HG03469 (cell line): ENCODE data around the gene EMC8.
A peak's percentile ranks its signal among the peaks of the same experiment; 100 is the strongest.
"Not testable (repeated sequence)": the region's sequence is repeated elsewhere in the genome, so short reads cannot be mapped to it uniquely, and the experiment has no call there.

Source experiments
- ATAC-seq: cut with Tn5 transposase; IDR thresholded peaks from one replicate; pipeline ENCODE4 v1.9.1; 2021; ENCODE audit warnings: mild to moderate bottlenecking, moderate library complexity, moderate number of reproducible peaks; ENCODE audit not compliant: unreplicated experiment

EMC8 gene

GRCh38 chr16:85799497-85800320, at the start of gene EMC8, which contains the start of gene COX4I1:
EMC8 (minus strand) TSS chr16:85799544; CDS start chr16:85799295, 249 bp downstream.
COX4I1 (plus strand) TSS chr16:85799695; CDS start chr16:85801206, 1,511 bp downstream.
- ATAC-seq, result peak; percentile 57

GRCh38 chr16:85848986-85849385, 49.6 kb upstream of the EMC8 start:
- ATAC-seq, result no peak

- ATAC-seq, result no peak
Observed at GRCh38 chr16:85847681-85848601, 48.6 kb upstream of the EMC8 start.

GRCh38 chr16:85847036-85847435, 47.7 kb upstream of the EMC8 start:
- ATAC-seq, result no peak

- no peak for ATAC-seq
Observed at GRCh38 chr16:85846461-85846860, 47.1 kb upstream of the EMC8 start.

- ATAC-seq, result no peak
Observed at GRCh38 chr16:85845266-85845665, 45.9 kb upstream of the EMC8 start.

GRCh38 chr16:85844786-85845185, 45.4 kb upstream of the EMC8 start:
- ATAC-seq, result no peak

GRCh38 chr16:85844169-85844481, 44.8 kb upstream of the EMC8 start:
- ATAC-seq, result no peak

GRCh38 chr16:85843471-85844168, 44.3 kb upstream of the EMC8 start:
- ATAC-seq, result no peak

- no peak for ATAC-seq
Observed at GRCh38 chr16:85842848-85843247, 43.5 kb upstream of the EMC8 start.

GRCh38 chr16:85842435-85842834, 43.1 kb upstream of the EMC8 start:
- no peak for ATAC-seq

- ATAC-seq, result no peak
Observed at GRCh38 chr16:85840801-85841200, 41.5 kb upstream of the EMC8 start.

GRCh38 chr16:85840395-85840794, 41.1 kb upstream of the EMC8 start:
- ATAC-seq, result no peak

- no peak for ATAC-seq
Observed at GRCh38 chr16:85839681-85840240, 40.4 kb upstream of the EMC8 start.

- ATAC-seq, result no peak
Observed at GRCh38 chr16:85838876-85839585, 39.7 kb upstream of the EMC8 start.

GRCh38 chr16:85838381-85838780, 39.0 kb upstream of the EMC8 start:
- ATAC-seq, result no peak

- ATAC-seq, result not testable (repeated sequence)
Observed at GRCh38 chr16:85837654-85838053, 38.3 kb upstream of the EMC8 start.

- ATAC-seq, result no peak
Observed at GRCh38 chr16:85836706-85837582, 37.6 kb upstream of the EMC8 start.
